H9 (cell line): Measurements from ENCODE around the gene C6orf47. TPM values are rescaled to one million over a fixed set of nuclear protein-coding genes. Genes with fewer than 3 reads are reported as not detected.

Source experiments
- DNase-seq: peaks from one replicate; pipeline ENCODE4 v3.0.0-alpha.2; 2017
- H2AFZ ChIP-seq: one replicate; pipeline ENCODE4 v1.6.1; 2013; ENCODE audit warnings: mild to moderate bottlenecking, low read length, control low read depth, moderate library complexity
- H2AK5ac ChIP-seq: 2 replicates; pipeline ENCODE4 v1.6.1; 2013; ENCODE audit warnings: low read length, control low read depth, mixed read lengths; ENCODE audit not compliant: insufficient read length
- H2BK120ac ChIP-seq: one replicate; pipeline ENCODE4 v1.6.1; 2013; ENCODE audit warnings: low read depth, mild to moderate bottlenecking, low read length, control low read depth, inconsistent platforms; ENCODE audit not compliant: poor library complexity, severe bottlenecking
- H2BK12ac ChIP-seq: 2 replicates; pipeline ENCODE4 v1.6.1; 2013; ENCODE audit warnings: low read length, control low read depth, mixed read lengths, low read depth; ENCODE audit not compliant: insufficient read length
- H2BK15ac ChIP-seq: 2 replicates; pipeline ENCODE4 v1.6.1; 2013; ENCODE audit warnings: low read depth, low read length, control low read depth
- H2BK20ac ChIP-seq: one replicate; pipeline ENCODE4 v1.6.1; 2013; ENCODE audit warnings: low read depth, mild to moderate bottlenecking, low read length, control low read depth, inconsistent platforms; ENCODE audit not compliant: poor library complexity, severe bottlenecking
- H2BK5ac ChIP-seq: 2 replicates; pipeline ENCODE4 v1.6.1; 2013; ENCODE audit warnings: low read length, control low read depth, mixed read lengths; ENCODE audit not compliant: insufficient read length
- H3K14ac ChIP-seq: 2 replicates; pipeline ENCODE4 v1.6.1; 2013; ENCODE audit warnings: low read length, control low read depth; ENCODE audit not compliant: insufficient read depth
- H3K18ac ChIP-seq: 2 replicates; pipeline ENCODE4 v1.6.1; 2013; ENCODE audit warnings: low read depth, mild to moderate bottlenecking, mixed read lengths, low read length, control low read depth; ENCODE audit not compliant: insufficient read length
- H3K23ac ChIP-seq: 2 replicates; pipeline ENCODE4 v1.6.1; 2013; ENCODE audit warnings: low read length, control low read depth, mixed read lengths, low read depth; ENCODE audit not compliant: insufficient read length
- H3K23me2 ChIP-seq: 2 replicates; pipeline ENCODE4 v1.6.1; 2013; ENCODE audit warnings: low read depth, mild to moderate bottlenecking, mixed read lengths, low read length, control low read depth; ENCODE audit not compliant: insufficient read length, poor library complexity, severe bottlenecking
- H3K27ac ChIP-seq: 2 replicates; pipeline ENCODE4 v1.5.1; 2013; ENCODE audit warnings: low read length, control low read depth, mixed read lengths, low read depth; ENCODE audit not compliant: insufficient read length
- H3K27me3 ChIP-seq: 2 replicates; pipeline ENCODE4 v1.6.1; 2013; ENCODE audit warnings: low read length, control low read depth, inconsistent platforms; ENCODE audit not compliant: insufficient read depth
- H3K4ac ChIP-seq: 2 replicates; pipeline ENCODE4 v1.6.1; 2013; ENCODE audit warnings: low read depth, mild to moderate bottlenecking, control low read depth, inconsistent platforms, low read length, moderate library complexity
- H3K4me1 ChIP-seq: 2 replicates; pipeline ENCODE4 v1.6.1; 2013; ENCODE audit warnings: low read length, control low read depth, inconsistent platforms; ENCODE audit not compliant: insufficient read depth
- H3K4me2 ChIP-seq: 2 replicates; pipeline ENCODE4 v1.6.1; 2013; ENCODE audit warnings: low read length, control low read depth, mixed read lengths; ENCODE audit not compliant: insufficient read length, insufficient read depth
- H3K56ac ChIP-seq: 2 replicates; pipeline ENCODE4 v1.6.1; 2013; ENCODE audit warnings: low read depth, mild to moderate bottlenecking, mixed read lengths, low read length, control low read depth; ENCODE audit not compliant: insufficient read length
- H3K79me1 ChIP-seq: 2 replicates; pipeline ENCODE4 v1.6.1; 2013; ENCODE audit warnings: low read depth, mild to moderate bottlenecking, moderate library complexity, low read length, control low read depth, inconsistent platforms; ENCODE audit not compliant: insufficient read depth, poor library complexity, severe bottlenecking
- H3K79me2 ChIP-seq: 2 replicates; pipeline ENCODE4 v1.6.1; 2013; ENCODE audit warnings: low read length, control low read depth, inconsistent platforms; ENCODE audit not compliant: insufficient read depth
- H3K9ac ChIP-seq: 2 replicates; pipeline ENCODE4 v1.6.1; 2013; ENCODE audit warnings: low read length, control low read depth, mixed read lengths; ENCODE audit not compliant: insufficient read length; ENCODE audit errors: extremely low read depth
- H3K9me3 ChIP-seq: one replicate; pipeline ENCODE4 v1.6.1; 2013; ENCODE audit warnings: low read depth, low read length, inconsistent platforms; ENCODE audit not compliant: control insufficient read depth
- H3T11ph ChIP-seq: one replicate; pipeline ENCODE4 v1.6.1; 2013; ENCODE audit warnings: mild to moderate bottlenecking, low read length, control low read depth, inconsistent platforms
- H4K20me1 ChIP-seq: one replicate; pipeline ENCODE4 v1.6.1; 2013; ENCODE audit not compliant: control insufficient read depth, insufficient read length, insufficient read depth
- H4K5ac ChIP-seq: 2 replicates; pipeline ENCODE4 v1.6.1; 2013; ENCODE audit warnings: low read depth, mild to moderate bottlenecking, mixed read lengths, low read length, control low read depth; ENCODE audit not compliant: insufficient read length
- H4K8ac ChIP-seq: replicated peaks from 2 replicates; pipeline ENCODE4 v1.6.1; 2013; ENCODE audit warnings: low read length, control low read depth, mixed read lengths, low read depth; ENCODE audit not compliant: insufficient read length
- H4K91ac ChIP-seq: 2 replicates; pipeline ENCODE4 v1.6.1; 2013; ENCODE audit warnings: low read depth, mild to moderate bottlenecking, moderate library complexity, mixed read lengths, low read length, control low read depth; ENCODE audit not compliant: insufficient read length
- H3K27ac Mint-ChIP-seq, 3 experiments: 2 replicates in 2 of 3; 3 replicates in 1 of 3; pipeline ENCODE4 v1.8.0; 2020 to 2021; ENCODE audit warnings: mixed read lengths in 3 of 3, mild to moderate bottlenecking in 1 of 3, moderate library complexity in 1 of 3
- H3K27me3 Mint-ChIP-seq: 2 replicates; pipeline ENCODE4 v1.8.0; 2021; ENCODE audit warnings: low read depth, mild to moderate bottlenecking, moderate library complexity, mixed read lengths
- H3K36me3 Mint-ChIP-seq, 3 experiments: 2 replicates in 2 of 3; 3 replicates in 1 of 3; pipeline ENCODE4 v1.8.0; 2020 to 2021; ENCODE audit warnings: low read depth in 3 of 3, mixed read lengths in 3 of 3; ENCODE audit not compliant: insufficient read depth in 1 of 3
- H3K4me1 Mint-ChIP-seq, 2 experiments: 2 replicates each; pipeline ENCODE4 v1.8.0; 2020; ENCODE audit warnings: mixed read lengths in 2 of 2
- H3K4me3 Mint-ChIP-seq, 2 experiments: 2 replicates in 1 of 2; 3 replicates in 1 of 2; pipeline ENCODE4 v1.8.0; 2020 to 2021; ENCODE audit warnings: mild to moderate bottlenecking in 2 of 2, mixed read lengths in 2 of 2, moderate library complexity in 1 of 2
- H3K9me3 Mint-ChIP-seq, 2 experiments: 2 replicates in 1 of 2; 3 replicates in 1 of 2; pipeline ENCODE4 v1.8.0; 2020; ENCODE audit warnings: mild to moderate bottlenecking in 2 of 2, mixed read lengths in 2 of 2, moderate library complexity in 1 of 2
- CTCF ChIP-seq: fragments of 200-600 bp; sonication (generic); conservative IDR thresholded peaks from 3 replicates; pipeline ENCODE4 v1.8.0; 2021; ENCODE audit warnings: antibody characterized with exemption, mild to moderate bottlenecking
- WGBS: extraction: QIAGEN DNeasy Blood & Tissue Kit; methylation state at CpG from one replicate; pipeline ENCODE4 v1.1.7; 2013; ENCODE audit warnings: missing lambda C conversion rate, low lambda C conversion rate, mixed read lengths; ENCODE audit not compliant: insufficient read length; ENCODE audit errors: extremely low coverage; 5-methylcytosine and 5-hydroxymethylcytosine counted together
- total RNA-seq: library from RNA; stranded (reverse); gene quantifications from 2 replicates; pipeline ENCODE4 v1.2.1, GENCODE V29; 2021

C6orf47 gene
- total RNA-seq, 1 experiment from 2014 or later = 19.0 TPM

DNA sequence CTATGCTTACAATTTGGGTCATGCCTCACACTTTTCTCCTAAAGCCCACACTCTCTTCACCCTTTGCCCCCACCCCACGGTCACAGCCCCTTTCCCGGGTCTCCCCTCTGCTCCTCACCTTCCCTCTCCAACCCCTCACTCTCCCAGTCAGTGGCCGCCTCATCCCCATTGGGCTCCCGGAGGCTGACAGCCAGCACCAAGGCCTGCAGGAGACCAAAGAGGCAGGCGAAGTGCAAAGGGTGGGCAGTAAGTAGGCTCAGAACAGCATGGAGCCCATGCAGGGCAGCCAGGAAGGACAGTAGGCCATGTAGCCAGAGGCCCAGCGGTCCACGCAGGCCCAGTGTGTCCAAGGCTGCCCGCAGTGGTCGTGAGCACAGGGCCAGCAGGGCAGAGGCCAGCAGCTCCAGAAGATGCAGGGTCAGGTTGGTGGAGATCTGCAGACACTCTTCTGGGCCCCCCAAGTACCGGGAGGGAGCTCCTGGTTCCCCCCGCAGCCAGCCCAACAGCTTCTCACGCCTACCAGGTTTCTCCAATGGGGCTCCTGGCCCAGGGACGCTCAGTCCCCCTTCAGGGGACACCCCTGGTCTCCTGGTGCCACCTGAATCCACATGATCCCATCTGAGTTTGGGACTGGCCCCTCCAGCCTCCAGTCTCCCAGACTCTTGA, 1.5 kb downstream of the C6orf47 start:
- Histone ChIP-seq H3K9ac (no peak overlapping the region), H4K20me1 (no peaks in the 10 kb centered on the region), H3K27me3 (no peaks in the 10 kb centered on the region), H4K5ac (no peak overlapping the region), H3K23me2 (peaks cover 7% of the 10 kb centered on the region), H3K27ac (no peak overlapping the region), H3K56ac (no peak overlapping the region), H2BK20ac (no peak overlapping the region), H3K4me1 (no peaks in the 10 kb centered on the region), H3K23ac (no peak overlapping the region), H3K79me1 (peaks cover 13% of the 10 kb centered on the region), H2BK5ac (no peak overlapping the region), H2AFZ (no peak overlapping the region), H4K8ac (no peak overlapping the region), H2BK15ac (no peak overlapping the region), H3K4ac (no peak overlapping the region), H3T11ph (no peak overlapping the region), H3K18ac (no peak overlapping the region), H3K4me2 (peak overlapping the region; percentile 73), H2BK12ac (no peak overlapping the region), H2AK5ac (no peak overlapping the region), H3K79me2 (peaks cover 4% of the 10 kb centered on the region; the same call in 1 of the 2 replicates), H3K14ac (no peak overlapping the region), H2BK120ac (no peak overlapping the region), H4K91ac (no peak overlapping the region), H3K9me3 (no peaks in the 10 kb centered on the region)
- no peak overlapping the region; a peak in 1 of 7 replicates for H3K27ac Mint-ChIP-seq
- WGBS = no CpG with 5 or more reads among the region's 13 CpGs
- DNase-seq = no peak
- H3K9me3 Mint-ChIP-seq = no peaks in the 10 kb centered on the region
- H3K36me3 Mint-ChIP-seq = peaks cover 17 to 43% (median 36%) of the 10 kb centered on the region in 3 experiments; a peak in 6 of 7 replicates
- no peak for TF ChIP-seq CTCF
- H3K4me3 Mint-ChIP-seq = peak overlapping the region; percentile 87 to 92
- H3K4me1 Mint-ChIP-seq = peaks cover 30 to 36% of the 10 kb centered on the region in 2 experiments
- H3K27me3 Mint-ChIP-seq = no peaks in the 10 kb centered on the region; the same call in 1 of the 2 replicates
